Left ventricle myocardium inferior (tissue), 1 donor: Measurements from ENCODE around the gene DTL. TPM values are rescaled to one million over a fixed set of nuclear protein-coding genes. Genes with fewer than 3 reads are reported as not detected.

Experiments used
- DNase-seq: peaks from one replicate; pipeline ENCODE4 v3.0.0-alpha.2; 2020
- H3K27ac ChIP-seq: fragments of 200-600 bp; replicated peaks from 2 replicates; pipeline ENCODE4 v1.8.0; 2021
- H3K27me3 ChIP-seq: fragments of 200-600 bp; 2 replicates; pipeline ENCODE4 v1.8.0; 2021; ENCODE audit warnings: low read depth
- H3K36me3 ChIP-seq: fragments of 200-600 bp; 2 replicates; pipeline ENCODE4 v1.8.0; 2021
- H3K4me1 ChIP-seq: fragments of 200-600 bp; 2 replicates; pipeline ENCODE4 v1.8.0; 2021
- H3K4me3 ChIP-seq: fragments of 200-600 bp; 2 replicates; pipeline ENCODE4 v1.8.0; 2021; ENCODE audit warnings: mild to moderate bottlenecking, moderate library complexity
- H3K9me3 ChIP-seq: fragments of 200-600 bp; replicated peaks from 2 replicates; pipeline ENCODE4 v1.8.0; 2021
- CTCF ChIP-seq: fragments of 200-600 bp; IDR thresholded peaks from 2 replicates; pipeline ENCODE4 v1.8.0; 2021; ENCODE audit warnings: antibody characterized with exemption, mild to moderate bottlenecking, borderline replicate concordance
- intact Hi-C: fragments of 100-400 bp; cut with micrococcal nuclease; formaldehyde crosslinking; loops from one replicate; pipeline ENCODE4 v1.11.0; 2022
- total RNA-seq: library from RNA; stranded (reverse); fragmentation: NEBNext Ultra II Directional; extraction: Animal tissue kit (Norgen Biotek cat#: 25700); gene quantifications from one replicate; pipeline ENCODE4 v1.2.1, GENCODE V29; 2021
- donor health status: DM: no; HTN: yes; CAD: no; lungs with severe emphysema.

DTL gene
- total RNA-seq, 1 donor from 2014 or later: 0.30 TPM

- H3K4me3 ChIP-seq: no peak overlapping the region
- no peaks in the 10 kb centered on the region for H3K27me3 ChIP-seq
- intact Hi-C loops: no loop called here
- no peaks in the 10 kb centered on the region for H3K36me3 ChIP-seq
- no peak for DNase-seq
- H3K27ac ChIP-seq: no peak overlapping the region
- no peak for TF ChIP-seq CTCF
- peaks cover 19% of the 10 kb centered on the region for H3K9me3 ChIP-seq
- H3K4me1 ChIP-seq: no peaks in the 10 kb centered on the region
Observed at GRCh38 chr1:212055333-212055732, 19.8 kb downstream of the DTL start.

- no peaks in the 10 kb centered on the region for H3K36me3 ChIP-seq
- H3K4me3 ChIP-seq: no peak overlapping the region
- H3K4me1 ChIP-seq: no peaks in the 10 kb centered on the region
- no peak overlapping the region for H3K27ac ChIP-seq
- intact Hi-C loops: no loop called here
- no peaks in the 10 kb centered on the region for H3K27me3 ChIP-seq
- no peak for DNase-seq
- no peak for TF ChIP-seq CTCF
- peaks cover 19% of the 10 kb centered on the region for H3K9me3 ChIP-seq
Observed at GRCh38 chr1:212060632-212061472, 25.3 kb downstream of the DTL start.

GRCh38 chr1:212062832-212063438 is 27.4 kb downstream of the DTL start:
- intact Hi-C loops: no loop called here
- Histone ChIP-seq H3K4me3 (no peak overlapping the region), H3K4me1 (no peaks in the 10 kb centered on the region), H3K27ac (no peak overlapping the region), H3K27me3 (no peaks in the 10 kb centered on the region), H3K9me3 (peaks cover 2% of the 10 kb centered on the region), H3K36me3 (no peaks in the 10 kb centered on the region)
- peak; percentile 77 for TF ChIP-seq CTCF
- DNase-seq: no peak

GRCh38 chr1:212067787-212068186 is 32.2 kb downstream of the DTL start:
- Histone ChIP-seq H3K36me3 (no peaks in the 10 kb centered on the region), H3K9me3 (no peaks in the 10 kb centered on the region), H3K27ac (peak overlapping the region; percentile 46), H3K4me1 (peaks cover 16% of the 10 kb centered on the region), H3K4me3 (no peak overlapping the region), H3K27me3 (no peaks in the 10 kb centered on the region)
- no peak for DNase-seq
- intact Hi-C loops: no loop called here
- no peak for TF ChIP-seq CTCF

- Histone ChIP-seq H3K9me3 (no peaks in the 10 kb centered on the region), H3K4me1 (peaks cover 16% of the 10 kb centered on the region), H3K36me3 (no peaks in the 10 kb centered on the region), H3K27me3 (no peaks in the 10 kb centered on the region), H3K4me3 (no peak overlapping the region), H3K27ac (peak overlapping the region; percentile 11)
- peak; percentile 84 for TF ChIP-seq CTCF
- intact Hi-C loops: loop anchor here (2.0 to 5.0 kb wide), 3 partner anchors 220 to 386 kb away; no protein-coding TSS in a partner anchor
- DNase-seq: no peak
Observed at GRCh38 chr1:212070720-212071302, 35.3 kb downstream of the DTL start.
